K562 (cell line): ENCODE measurements around the gene PGAM2. TPM values are rescaled to one million over a fixed set of nuclear protein-coding genes. Genes with fewer than 3 reads are reported as not detected.

Source experiments
- HDAC1 ChIP-seq, 2 experiments: fragments of 450-650 bp; IDR thresholded peaks; 2 replicates each; pipeline ENCODE4 v1.6.1; 2016 to 2017; ENCODE audit warnings: inconsistent platforms in 1 of 2, mild to moderate bottlenecking in 1 of 2, moderate library complexity in 1 of 2
- NFE2L1 ChIP-seq: fragments of 450-650 bp; IDR thresholded peaks from 2 replicates; pipeline ENCODE4 v1.6.1; 2016; ENCODE audit warnings: missing genetic modification characterization, low read depth, mild to moderate bottlenecking, missing compliant biosample characterization, moderate library complexity, borderline replicate concordance
- POLR2G ChIP-seq: fragments of 200-400 bp; formaldehyde crosslinking; IDR thresholded peaks from 2 replicates; pipeline ENCODE4 v1.6.1; 2017; ENCODE audit warnings: low read depth, mild to moderate bottlenecking, antibody characterized with exemption, low read length, moderate library complexity
- REST ChIP-seq, 2 experiments: fragments of 450-650 bp; formaldehyde crosslinking in 1 of 2; IDR thresholded peaks; 2 replicates each; pipeline versions ENCODE4 v1.4.0 to v1.6.1; 2014 to 2020; ENCODE audit warnings: mild to moderate bottlenecking in 2 of 2, borderline replicate concordance in 1 of 2, low read depth in 1 of 2
- RNF219 ChIP-seq: fragments of 250-450 bp; sonication (Bioruptor Pico); IDR thresholded peaks from 2 replicates; pipeline ENCODE4 v1.5.0; 2022; ENCODE audit warnings: mild to moderate bottlenecking
- TAF9B ChIP-seq: fragments of 450-650 bp; IDR thresholded peaks from 2 replicates; pipeline ENCODE4 v1.6.1; 2018; ENCODE audit warnings: mild to moderate bottlenecking; ENCODE audit not compliant: partially characterized antibody
- TSHZ1 ChIP-seq: fragments of 250-450 bp; sonication (Bioruptor Pico); IDR thresholded peaks from 2 replicates; pipeline ENCODE4 v1.4.0; 2020; ENCODE audit warnings: mild to moderate bottlenecking, moderate library complexity
- YBX1 ChIP-seq: fragments of 450-650 bp; IDR thresholded peaks from 2 replicates; pipeline ENCODE4 v1.7.1; 2016; ENCODE audit warnings: mild to moderate bottlenecking
- ZNF280A ChIP-seq: fragments of 450-650 bp; IDR thresholded peaks from 2 replicates; pipeline ENCODE4 v1.6.1; 2018; ENCODE audit warnings: mild to moderate bottlenecking, low read depth; ENCODE audit not compliant: partially characterized antibody
- polyA plus RNA-seq, 8 experiments: library from polyadenylated mRNA; depleted of rRNA in 4 of 8; stranded (reverse) in 5 of 8; unstranded in 3 of 8; fragments of >200 nt; fragmentation: Nextera tagmentation in 2 of 8; fragmentation: Illumina TruSeq in 1 of 8; extraction: Ambion mirVana in 2 of 8; extraction: Trizol in 1 of 8; gene quantifications; 2 replicates each; pipeline versions ENCODE4 v1.2.1 to v1.2.3, GENCODE V29; 2011 to 2014; ENCODE audit warnings: inconsistent platforms in 1 of 8, missing spikeins in 1 of 8
- total RNA-seq, 7 experiments: library from RNA; depleted of rRNA in 6 of 7; stranded (reverse); fragments of >200 nt in 6 of 7; fragmentation: Illumina TruSeq in 2 of 7; extraction: Trizol in 2 of 7; gene quantifications; 2 replicates each; pipeline versions ENCODE4 v1.2.1 to v1.2.3, GENCODE V29; 2011 to 2021; ENCODE audit warnings: low replicate concordance in 1 of 7

PGAM2 gene
- total and polyA plus RNA-seq, 9 of the 15 experiments (the other 6 are each of a cell fraction or from before 2014, with no cell fraction given): not detected

- TF ChIP-seq TSHZ1 (CRISPR knock-in tag) (no peak), YBX1 (no peak), TAF9B (no peak), NFE2L1 (tag) (no peak), RNF219 (CRISPR knock-in tag) (no peak), HDAC1 (IDR thresholded peaks at IDR 0.05) (peak in 1 of 2 experiments; percentile 79; a peak in 2 of 4 replicates), ZNF280A (no peak), REST (IDR thresholded peaks at IDR 0.05; ENCODE audit: borderline replicate concordance) (no peak), REST (CRISPR knock-in tag; IDR thresholded peaks at IDR 0.05; ENCODE audit: low read depth) (no peak), POLR2G (peak; percentile 80)
Measured at GRCh38 chr7:44082541-44083207, 17.3 kb upstream of the PGAM2 start (continued).
